Thymus (tissue), 11 donors: ENCODE results near the gene PRCC. TPM values are rescaled to one million over a fixed set of nuclear protein-coding genes. Genes with fewer than 3 reads are reported as not detected.

Experiments
- DNase-seq, 9 donors: peaks; one replicate each; pipeline ENCODE4 v3.0.0-alpha.2; 2013; ENCODE audit warnings: low spot score in 9 of 9, low read depth in 6 of 9, missing footprints in 1 of 9
- H3K27ac ChIP-seq, 2 donors: one replicate each; pipeline ENCODE4 v1.5.1; 2013; ENCODE audit warnings: control low read depth in 1 of 2, low read depth in 1 of 2, low read length in 1 of 2, mild to moderate bottlenecking in 1 of 2, moderate library complexity in 1 of 2
- H3K27me3 ChIP-seq, 2 donors: one replicate each; pipeline ENCODE4 v1.5.1; 2013; ENCODE audit warnings: low read length in 1 of 2; ENCODE audit not compliant: control insufficient read depth in 2 of 2, insufficient read depth in 1 of 2
- H3K36me3 ChIP-seq, 2 donors: one replicate each; pipeline ENCODE4 v1.5.1; 2013; ENCODE audit warnings: low read length in 1 of 2, mild to moderate bottlenecking in 1 of 2, moderate library complexity in 1 of 2; ENCODE audit not compliant: control insufficient read depth in 2 of 2, insufficient read depth in 2 of 2
- H3K4me1 ChIP-seq, 2 donors: one replicate each; pipeline ENCODE4 v1.5.1; 2013; ENCODE audit warnings: low read length in 2 of 2; ENCODE audit not compliant: control insufficient read depth in 2 of 2, insufficient read depth in 2 of 2
- H3K4me3 ChIP-seq, 2 donors: one replicate each; pipeline ENCODE4 v1.5.1; 2013; ENCODE audit warnings: low read length in 2 of 2, control low read depth in 1 of 2, mild to moderate bottlenecking in 1 of 2
- H3K9me3 ChIP-seq, 2 donors: one replicate each; pipeline ENCODE4 v1.5.1; 2013; ENCODE audit warnings: low read length in 1 of 2, mild to moderate bottlenecking in 1 of 2; ENCODE audit not compliant: control insufficient read depth in 2 of 2, insufficient read depth in 1 of 2
- WGBS: extraction: QIAGEN DNeasy Blood & Tissue Kit; methylation state at CpG from one replicate; pipeline ENCODE4 v1.1.7; 2013; 5-methylcytosine and 5-hydroxymethylcytosine counted together
- polyA plus RNA-seq: library from polyadenylated mRNA; stranded (reverse); fragments of 200-250 nt; gene quantifications from one replicate; pipeline ENCODE4 v1.2.3, GENCODE V29; 2013
- total RNA-seq: library from RNA; stranded (reverse); fragments of 120-200 nt; gene quantifications from one replicate; pipeline ENCODE4 v1.2.4, GENCODE V29; 2013
- donor health status: healthy.

Gene PRCC
- total and polyA plus RNA-seq, 2 donors = 29.1 to 72.9 TPM

GRCh38 chr1:156813298-156813697, 46.0 kb downstream of the PRCC start:
- WGBS = 70% methylated on average over 10 of the region's 10 CpGs
- no peak overlapping the region for H3K27ac ChIP-seq

GRCh38 chr1:156813750-156814570, 46.6 kb downstream of the PRCC start:
- H3K36me3 ChIP-seq = peaks cover 25 to 28% of the 10 kb centered on the region in 2 donors
- H3K9me3 ChIP-seq = no peaks in the 10 kb centered on the region
- H3K27ac ChIP-seq = no peak overlapping the region
- H3K4me1 ChIP-seq = peaks cover 29 to 51% of the 10 kb centered on the region in 2 donors
- no peaks in the 10 kb centered on the region for H3K27me3 ChIP-seq
- peak overlapping the region; percentile 51 to 64 for H3K4me3 ChIP-seq
- peak in 6 of 9 donors; percentile 22 to 70 (median 47) for DNase-seq
- 15% methylated on average over 60 of the region's 60 CpGs for WGBS

More at GRCh38 chr1:156813298-156813697, 46.0 kb downstream of the PRCC start:
- H3K9me3 ChIP-seq = no peaks in the 10 kb centered on the region
- DNase-seq = no peak
- peaks cover 29 to 51% of the 10 kb centered on the region in 2 donors for H3K4me1 ChIP-seq
- peaks cover 29 to 31% of the 10 kb centered on the region in 2 donors for H3K36me3 ChIP-seq
- H3K27me3 ChIP-seq = no peaks in the 10 kb centered on the region
- H3K4me3 ChIP-seq = peak overlapping the region; percentile 51 to 64

GRCh38 chr1:156814571-156815260, 47.4 kb downstream of the PRCC start:
- no peaks in the 10 kb centered on the region for H3K27me3 ChIP-seq
- peaks cover 29 to 51% of the 10 kb centered on the region in 2 donors for H3K4me1 ChIP-seq
- 97% methylated on average over 7 of the region's 7 CpGs for WGBS
- H3K4me3 ChIP-seq = peak overlapping the region; percentile 51 to 64
- no peaks in the 10 kb centered on the region for H3K9me3 ChIP-seq
- peak overlapping the region in 1 of 2 donors; percentile 36 for H3K27ac ChIP-seq
- DNase-seq = no peak
- H3K36me3 ChIP-seq = peaks cover 17 to 25% of the 10 kb centered on the region in 2 donors

GRCh38 chr1:156815307-156815826, 48.0 kb downstream of the PRCC start:
- peak overlapping the region; percentile 64 to 71 for H3K4me3 ChIP-seq
- no peaks in the 10 kb centered on the region for H3K27me3 ChIP-seq
- no peaks in the 10 kb centered on the region for H3K9me3 ChIP-seq
- H3K36me3 ChIP-seq = peaks cover 17 to 23% of the 10 kb centered on the region in 2 donors
- peak overlapping the region; percentile 36 to 98 for H3K27ac ChIP-seq
- DNase-seq = no peak
- WGBS = 91% methylated on average over 5 of the region's 5 CpGs
- H3K4me1 ChIP-seq = peaks cover 29 to 51% of the 10 kb centered on the region in 2 donors

GRCh38 chr1:156815961-156816422, 48.7 kb downstream of the PRCC start:
- peaks cover 29 to 51% of the 10 kb centered on the region in 2 donors for H3K4me1 ChIP-seq
- H3K27me3 ChIP-seq = no peaks in the 10 kb centered on the region
- no peak for DNase-seq
- WGBS = 81% methylated on average over 10 of the region's 10 CpGs
- H3K27ac ChIP-seq = peak overlapping the region; percentile 93 to 98
- peaks cover 17 to 19% of the 10 kb centered on the region in 2 donors for H3K36me3 ChIP-seq
- H3K9me3 ChIP-seq = no peaks in the 10 kb centered on the region
- peak overlapping the region; percentile 64 to 71 for H3K4me3 ChIP-seq

GRCh38 chr1:156816561-156817328, 49.4 kb downstream of the PRCC start, which contains the start of gene SH2D2A:
SH2D2A (minus strand) TSS chr1:156816848; CDS start chr1:156816708, 140 bp downstream.
- Histone ChIP-seq H3K27ac (peak within 1 kb of the TSS; percentile 93 to 98), H3K4me1 (peaks cover 29 to 47% of the 10 kb centered on the region in 2 donors), H3K36me3 (peaks cover 13 to 14% of the 10 kb centered on the region in 2 donors), H3K27me3 (no peaks in the 10 kb centered on the region), H3K9me3 (no peaks in the 10 kb centered on the region), H3K4me3 (peak within 1 kb of the TSS; percentile 64 to 71)
- peak; percentile 84 to 99 (median 97) for DNase-seq
- WGBS = 1% methylated on average over 10 of the region's 10 CpGs

GRCh38 chr1:156821801-156822200, 54.5 kb downstream of the PRCC start:
- Histone ChIP-seq H3K4me3 (no peak overlapping the region), H3K27me3 (peaks cover 0 to 6% of the 10 kb centered on the region in 2 donors), H3K27ac (no peak overlapping the region), H3K36me3 (no peaks in the 10 kb centered on the region), H3K4me1 (peaks cover 3 to 7% of the 10 kb centered on the region in 2 donors), H3K9me3 (no peaks in the 10 kb centered on the region)
- 77% methylated on average over 4 of the region's 4 CpGs for WGBS
- DNase-seq = no peak

- 90% methylated on average over 1 of the region's 1 CpG for WGBS
- Histone ChIP-seq H3K4me1 (no peaks in the 10 kb centered on the region), H3K27ac (no peak overlapping the region), H3K36me3 (no peaks in the 10 kb centered on the region), H3K9me3 (no peaks in the 10 kb centered on the region), H3K27me3 (peaks cover 0 to 6% of the 10 kb centered on the region in 2 donors), H3K4me3 (no peak overlapping the region)
- DNase-seq = no peak
Measured at GRCh38 chr1:156822680-156823079, 55.3 kb downstream of the PRCC start.
